Measurements from ENCODE around the gene PODN.

GRCh38 chr1:53076165-53076564 is 14.2 kb downstream of the PODN start:
- TF ChIP-seq CTCF (IDR thresholded peaks at IDR 0.05) (no peak), POLR2A (IDR thresholded peaks at IDR 0.05) (no peak)
